H1 (cell line): ENCODE results near the gene CPZ. TPM values are rescaled to one million over a fixed set of nuclear protein-coding genes. Genes with fewer than 3 reads are reported as not detected.

Source experiments
- CTCF ChIA-PET: fragments of 300-600 bp; sonication (Branson Sonifier 250); formaldehyde crosslinking; loops from one replicate; lab custom pipeline; 2021; ENCODE audit not compliant: partially characterized antibody; lab: Charles Lee
- POLR2A ChIA-PET: fragments of 300-600 bp; sonication (Branson Sonifier 250); formaldehyde crosslinking; loops from one replicate; lab custom pipeline; 2021; ENCODE audit warnings: inconsistent platforms; ENCODE audit not compliant: partially characterized antibody; lab: Charles Lee
- DNase-seq, 2 experiments: peaks; one replicate each; pipeline versions ENCODE4 v3.0.0 to v3.0.0-alpha.2; 2010 to 2022; ENCODE audit warnings: low spot score in 2 of 2, low read depth in 1 of 2, mixed read lengths in 1 of 2
- FAIRE-seq: peaks from 2 replicates; lab custom pipeline; 2011; peaks lifted over from hg19 to GRCh38; lab: Jason Lieb, UNC
- H2AFZ ChIP-seq: 2 replicates; pipeline ENCODE4 v1.8.1; 2012; ENCODE audit warnings: low read length, inconsistent platforms
- H2AK5ac ChIP-seq: 2 replicates; pipeline ENCODE4 v1.6.1; 2013; ENCODE audit warnings: low read depth, low read length
- H2BK120ac ChIP-seq: replicated peaks from 2 replicates; pipeline ENCODE3; 2013; ENCODE audit warnings: low read depth, low read length, inconsistent platforms
- H2BK12ac ChIP-seq: 2 replicates; pipeline ENCODE4 v1.6.1; 2013; ENCODE audit warnings: low read depth, low read length
- H2BK15ac ChIP-seq: 2 replicates; pipeline ENCODE4 v1.6.1; 2013; ENCODE audit warnings: low read length
- H2BK20ac ChIP-seq: 2 replicates; pipeline ENCODE4 v1.6.1; 2013; ENCODE audit warnings: low read length
- H2BK5ac ChIP-seq: 2 replicates; pipeline ENCODE4 v1.6.1; 2013; ENCODE audit warnings: low read depth, low read length
- H3K14ac ChIP-seq: 2 replicates; pipeline ENCODE4 v1.6.1; 2013; ENCODE audit warnings: inconsistent platforms; ENCODE audit not compliant: insufficient read length
- H3K18ac ChIP-seq: 2 replicates; pipeline ENCODE4 v1.6.1; 2013; ENCODE audit warnings: low read length; ENCODE audit errors: extremely low read depth
- H3K23ac ChIP-seq: 2 replicates; pipeline ENCODE4 v1.6.1; 2013; ENCODE audit warnings: inconsistent platforms; ENCODE audit not compliant: insufficient read length
- H3K23me2 ChIP-seq: 2 replicates; pipeline ENCODE4 v1.6.1; 2013; ENCODE audit warnings: low read depth, low read length
- H3K27ac ChIP-seq: 2 replicates; pipeline ENCODE4 v1.6.1; 2011; ENCODE audit warnings: low read depth, low read length, inconsistent platforms
- H3K27me3 ChIP-seq, 4 experiments: replicated peaks in 1 of 4; 1 replicate in 1 of 4; 2 replicates in 3 of 4; pipeline versions ENCODE4 v1.6.1 to v1.8.1; 2011 to 2013; ENCODE audit warnings: low read length in 3 of 4, mild to moderate bottlenecking in 3 of 4, inconsistent platforms in 2 of 4, mixed read lengths in 2 of 4, moderate library complexity in 1 of 4; ENCODE audit not compliant: control insufficient read depth in 3 of 4, insufficient read depth in 3 of 4; ENCODE audit errors: extremely low read depth in 1 of 4
- H3K36me3 ChIP-seq, 4 experiments: 2 replicates each; pipeline versions ENCODE4 v1.6.1 to v1.8.1; 2011 to 2013; ENCODE audit warnings: mild to moderate bottlenecking in 4 of 4, low read length in 3 of 4, moderate library complexity in 2 of 4, control low read depth in 1 of 4, inconsistent platforms in 1 of 4; ENCODE audit not compliant: insufficient read depth in 4 of 4, control insufficient read depth in 2 of 4
- H3K4ac ChIP-seq: replicated peaks from 2 replicates; pipeline ENCODE3; 2013; ENCODE audit warnings: low read length, low read depth, mixed read lengths, inconsistent platforms; ENCODE audit not compliant: insufficient read length
- H3K4me1 ChIP-seq, 4 experiments: replicated peaks in 1 of 4; 1 replicate in 1 of 4; 2 replicates in 3 of 4; pipeline versions ENCODE4 v1.6.1 to v1.8.1; 2011 to 2013; ENCODE audit warnings: low read length in 3 of 4, inconsistent platforms in 2 of 4, mixed read lengths in 1 of 4; ENCODE audit not compliant: insufficient read depth in 4 of 4, control insufficient read depth in 3 of 4
- H3K4me2 ChIP-seq, 2 experiments: 2 replicates each; pipeline versions ENCODE4 v1.6.1 to v1.8.1; 2011 to 2013; ENCODE audit warnings: low read depth in 2 of 2, low read length in 2 of 2, control low read depth in 1 of 2, inconsistent platforms in 1 of 2, mild to moderate bottlenecking in 1 of 2; ENCODE audit not compliant: insufficient read depth in 1 of 2
- H3K4me3 ChIP-seq, 4 experiments: fragments of 200-600, 300-600 bp in 1 of 4; sonication (generic), shearing (Covaris generic), sonication (Bioruptor Twin) in 1 of 4; 2 replicates each; pipeline versions ENCODE4 v1.5.1 to v1.8.1; 2011 to 2016; ENCODE audit warnings: low read length in 4 of 4, low read depth in 3 of 4, control low read depth in 2 of 4, inconsistent platforms in 2 of 4, mild to moderate bottlenecking in 2 of 4, mixed read lengths in 1 of 4, moderate library complexity in 1 of 4; ENCODE audit not compliant: insufficient read depth in 2 of 4; ENCODE audit errors: extremely low read depth in 1 of 4
- H3K56ac ChIP-seq: replicated peaks from 2 replicates; pipeline ENCODE3; 2013; ENCODE audit warnings: low read depth, mild to moderate bottlenecking, mixed read lengths, low read length, inconsistent platforms; ENCODE audit not compliant: insufficient read length
- H3K79me1 ChIP-seq: 2 replicates; pipeline ENCODE4 v1.6.1; 2013; ENCODE audit warnings: low read depth, low read length, control low read depth
- H3K79me2 ChIP-seq, 2 experiments: 2 replicates each; pipeline versions ENCODE4 v1.6.1 to v1.8.1; 2012 to 2013; ENCODE audit warnings: low read length in 2 of 2, mild to moderate bottlenecking in 2 of 2, inconsistent platforms in 1 of 2; ENCODE audit not compliant: insufficient read depth in 2 of 2, control insufficient read depth in 1 of 2
- H3K9ac ChIP-seq, 4 experiments: replicated peaks in 1 of 4; 1 replicate in 1 of 4; 2 replicates in 3 of 4; pipeline versions ENCODE4 v1.6.1 to v1.8.1; 2011 to 2013; ENCODE audit warnings: low read depth in 3 of 4, low read length in 3 of 4, control low read depth in 2 of 4, mild to moderate bottlenecking in 2 of 4, moderate library complexity in 2 of 4, inconsistent platforms in 1 of 4; ENCODE audit errors: extremely low read depth in 1 of 4
- H3K9me3 ChIP-seq, 2 experiments: 2 replicates each; pipeline versions ENCODE4 v1.6.1 to v1.8.1; 2012 to 2013; ENCODE audit warnings: mild to moderate bottlenecking in 2 of 2, moderate library complexity in 2 of 2, control low read depth in 1 of 2, inconsistent platforms in 1 of 2, low read depth in 1 of 2, low read length in 1 of 2, mixed read lengths in 1 of 2; ENCODE audit not compliant: insufficient read depth in 2 of 2
- H4K20me1 ChIP-seq, 2 experiments: replicated peaks in 1 of 2; 2 replicates each; pipeline versions ENCODE3 to v1.8.1; 2011 to 2013; ENCODE audit warnings: inconsistent platforms in 2 of 2, low read length in 2 of 2, mild to moderate bottlenecking in 1 of 2; ENCODE audit not compliant: insufficient read depth in 2 of 2, control insufficient read depth in 1 of 2
- H4K5ac ChIP-seq: 2 replicates; pipeline ENCODE4 v1.6.1; 2013; ENCODE audit warnings: low read length, low read depth, mixed read lengths, inconsistent platforms; ENCODE audit not compliant: insufficient read length
- H4K8ac ChIP-seq: 2 replicates; pipeline ENCODE4 v1.8.0; 2013; ENCODE audit warnings: mild to moderate bottlenecking, moderate library complexity, low read length, inconsistent platforms; ENCODE audit not compliant: insufficient read depth; ENCODE audit errors: extremely low read depth
- H4K91ac ChIP-seq: replicated peaks from 2 replicates; pipeline ENCODE3; 2013; ENCODE audit warnings: low read length, mixed read lengths, inconsistent platforms; ENCODE audit not compliant: insufficient read length
- CEBPB ChIP-seq: IDR thresholded peaks from 2 replicates; pipeline ENCODE4 v1.6.1; 2012; ENCODE audit warnings: low read depth, low read length
- EGR1 ChIP-seq: IDR thresholded peaks from 2 replicates; pipeline ENCODE4 v1.6.1; 2011; ENCODE audit warnings: low read depth, low read length, borderline replicate concordance
- KDM4A ChIP-seq: IDR thresholded peaks from one replicate; pipeline ENCODE4 v1.7.1; 2012; ENCODE audit warnings: low read depth, mild to moderate bottlenecking, moderate library complexity, low read length, inconsistent platforms; ENCODE audit not compliant: severe bottlenecking
- MAFK ChIP-seq: IDR thresholded peaks from 2 replicates; pipeline ENCODE4 v1.6.1; 2012; ENCODE audit warnings: low read depth, mild to moderate bottlenecking, improper control_type of control experiment, low read length
- POLR2A ChIP-seq, 2 experiments: IDR thresholded peaks; 1 replicate in 1 of 2; 2 replicates in 1 of 2; pipeline ENCODE4 v1.6.1; 2011; ENCODE audit warnings: low read depth in 2 of 2, low read length in 2 of 2, mild to moderate bottlenecking in 2 of 2; ENCODE audit errors: control extremely low read depth in 1 of 2
- POLR2AphosphoS5 ChIP-seq: IDR thresholded peaks from 2 replicates; pipeline ENCODE4 v1.6.1; 2011; ENCODE audit warnings: low read depth, low read length
- RXRA ChIP-seq: IDR thresholded peaks from 2 replicates; pipeline ENCODE4 v1.6.1; 2011; ENCODE audit warnings: low read depth, mild to moderate bottlenecking, low read length, moderate library complexity; ENCODE audit not compliant: insufficient read depth
- SAP30 ChIP-seq: fragments of 300-600 bp; sonication (generic); IDR thresholded peaks from 2 replicates; pipeline ENCODE4 v1.7.1; 2012; ENCODE audit warnings: low read length, moderate library complexity, mild to moderate bottlenecking, inconsistent platforms; ENCODE audit not compliant: insufficient read depth, insufficient replicate concordance
- SIX5 ChIP-seq: IDR thresholded peaks from 2 replicates; pipeline ENCODE4 v1.6.1; 2011; ENCODE audit warnings: mild to moderate bottlenecking, low read depth, low read length
- SP1 ChIP-seq: IDR thresholded peaks from 2 replicates; pipeline ENCODE4 v1.6.1; 2011; ENCODE audit warnings: low read depth, low read length
- SRF ChIP-seq: IDR thresholded peaks from 2 replicates; pipeline ENCODE4 v1.6.1; 2011; ENCODE audit warnings: mild to moderate bottlenecking, low read depth, low read length, moderate library complexity
- TBP ChIP-seq: IDR thresholded peaks from 2 replicates; pipeline ENCODE4 v1.6.1; 2011; ENCODE audit warnings: low read depth, low read length, improper control_type of control experiment
- TCF12 ChIP-seq: IDR thresholded peaks from 2 replicates; pipeline ENCODE4 v1.6.1; 2011; ENCODE audit warnings: low read depth, mild to moderate bottlenecking, low read length
- WGBS, 2 experiments: shearing (Covaris generic) in 1 of 2; methylation state at CpG; one replicate each; pipeline versions ENCODE4 v1.1.6 to v1.1.7; 2013 to 2015; ENCODE audit warnings: low lambda C conversion rate in 2 of 2, mixed read lengths in 2 of 2, inconsistent platforms in 1 of 2, low coverage in 1 of 2, missing lambda C conversion rate in 1 of 2; ENCODE audit not compliant: insufficient replicate concordance in 2 of 2, insufficient coverage in 1 of 2, insufficient read length in 1 of 2; ENCODE audit errors: extremely low coverage in 1 of 2, missing lambda C conversion rate in 1 of 2; 5-methylcytosine and 5-hydroxymethylcytosine counted together
- polyA plus RNA-seq, 7 experiments: library from polyadenylated mRNA; depleted of rRNA in 3 of 7; stranded (reverse) in 5 of 7; unstranded in 2 of 7; fragments of >200 nt in 5 of 7; fragments of 200-250 nt in 2 of 7; gene quantifications; 1 replicate in 5 of 7; 2 replicates in 1 of 7; 4 replicates in 1 of 7; pipeline versions ENCODE4 v1.2.1 to v1.2.3, GENCODE V29; 2011 to 2013; ENCODE audit warnings: missing spikeins in 2 of 7, mixed read lengths in 2 of 7
- total RNA-seq: library from RNA; stranded (reverse); fragmentation: NEBNext Ultra II Directional; extraction: Animal tissue kit (Norgen Biotek cat#: 25700); gene quantifications from 2 replicates; pipeline ENCODE4 v1.2.1, GENCODE V29; 2021
- TF ChIP-seq, protein P1 (sequence below): IDR thresholded peaks from 2 replicates; pipeline ENCODE4 v1.6.1; 2012; ENCODE audit warnings: inconsistent platforms

The CPZ gene
- total and polyA plus RNA-seq, 2 of the 8 experiments (the other 6 are each of a cell fraction or from before 2014, with no cell fraction given) = 28.8 to 40.7 TPM

DNA sequence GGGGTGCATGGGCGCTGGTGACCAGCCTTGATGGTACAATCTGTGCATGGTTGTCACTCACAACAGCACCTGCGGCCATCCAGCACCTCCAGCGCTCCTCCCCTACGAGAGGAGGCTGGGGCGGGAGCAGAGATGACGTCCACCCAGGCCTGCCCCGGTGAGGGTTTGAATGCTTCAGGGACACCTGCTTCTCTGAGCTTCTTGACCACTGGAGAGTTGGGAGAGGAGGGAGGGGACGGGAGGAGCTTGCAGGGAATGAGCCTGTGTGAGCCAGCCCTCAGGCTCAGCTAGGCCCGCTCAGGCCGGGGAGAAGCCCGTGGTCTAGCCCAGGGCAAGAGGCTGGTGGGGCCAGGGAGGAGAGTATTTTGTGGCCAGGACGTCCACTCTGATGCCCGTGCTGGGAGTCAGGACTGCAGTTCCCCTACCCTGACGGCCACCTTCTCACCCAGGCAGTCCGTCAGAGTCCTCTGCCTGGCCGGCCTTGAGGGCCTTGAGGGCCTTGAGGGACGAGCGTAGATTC is 59.2 kb downstream of the CPZ start:
- WGBS, 2 experiments = 91% methylated on average over 16 of the region's 18 CpGs; no CpG with 5 or more reads in 1 of the 2 experiments
- H3K36me3 ChIP-seq = no peaks in the 10 kb centered on the region
- DNase-seq = no peak
- no peak overlapping the region for H4K91ac ChIP-seq
- no peak overlapping the region for H3K4me3 ChIP-seq
- no peak overlapping the region for H3K14ac ChIP-seq
- no peak overlapping the region for H3K56ac ChIP-seq
- no peak overlapping the region for H3K9ac ChIP-seq
- no peaks in the 10 kb centered on the region for H3K9me3 ChIP-seq
- no peaks in the 10 kb centered on the region for H4K20me1 ChIP-seq
- no peak overlapping the region for H2BK20ac ChIP-seq
- peak overlapping the region; percentile 4; the same call in 1 of the 2 replicates for H4K8ac ChIP-seq
- H3K4ac ChIP-seq = no peak overlapping the region
- no peak for FAIRE-seq
- POLR2A ChIA-PET = no interaction called here
- peaks cover 0 to 6% (median 0%) of the 10 kb centered on the region in 4 experiments; a peak in 1 of 7 replicates for H3K4me1 ChIP-seq
- no peak overlapping the region for H2BK15ac ChIP-seq
- H3K23me2 ChIP-seq = no peaks in the 10 kb centered on the region
- H2AK5ac ChIP-seq = no peak overlapping the region
- no peak overlapping the region for H2BK120ac ChIP-seq
- no peaks in the 10 kb centered on the region; a peak in 1 of 7 replicates for H3K27me3 ChIP-seq
- H3K27ac ChIP-seq = no peak overlapping the region
- no peak overlapping the region for H4K5ac ChIP-seq
- CTCF ChIA-PET = interaction anchor here (0.6 to 1.3 kb wide), 3 partner anchors 26 to 484 kb away, joined by 3 to 4 read pairs (median 3); no protein-coding TSS in a partner anchor
- no peaks in the 10 kb centered on the region for H3K79me1 ChIP-seq
- no peak overlapping the region for H2BK12ac ChIP-seq
- no peaks in the 10 kb centered on the region for H3K79me2 ChIP-seq
- no peak overlapping the region for H3K4me2 ChIP-seq
- H3K18ac ChIP-seq = no peak overlapping the region
- no peak overlapping the region for H3K23ac ChIP-seq
- no peak overlapping the region for H2BK5ac ChIP-seq
- no peak overlapping the region for H2AFZ ChIP-seq
- TF ChIP-seq TCF12 (no peak), MAFK (no peak), TBP (no peak), POLR2A (IDR thresholded peaks at IDR 0.05; ENCODE audit: control extremely low read depth in 1 of 2, low read depth in 2 of 2, low read length in 2 of 2) (no peak), RXRA (no peak), POLR2AphosphoS5 (no peak), SAP30 (no peak), EGR1 (no peak), SP1 (no peak), SIX5 (no peak), KDM4A (no peak), CEBPB (no peak), SRF (no peak)
- TF ChIP-seq, protein P1, sequence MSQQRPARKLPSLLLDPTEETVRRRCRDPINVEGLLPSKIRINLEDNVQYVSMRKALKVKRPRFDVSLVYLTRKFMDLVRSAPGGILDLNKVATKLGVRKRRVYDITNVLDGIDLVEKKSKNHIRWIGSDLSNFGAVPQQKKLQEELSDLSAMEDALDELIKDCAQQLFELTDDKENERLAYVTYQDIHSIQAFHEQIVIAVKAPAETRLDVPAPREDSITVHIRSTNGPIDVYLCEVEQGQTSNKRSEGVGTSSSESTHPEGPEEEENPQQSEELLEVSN = no peak
